Neural progenitor cell (in vitro differentiated cells): ENCODE results near the gene ING3. TPM values are rescaled to one million over a fixed set of nuclear protein-coding genes. Genes with fewer than 3 reads are reported as not detected.

Experiments used
- DNase-seq: peaks from one replicate; pipeline ENCODE4 v3.0.0-alpha.2; 2016; ENCODE audit warnings: low spot score
- H2AFZ ChIP-seq: fragments of 200-600 bp; sonication (generic); replicated peaks from 2 replicates; pipeline ENCODE4 v1.6.1; 2016; ENCODE audit warnings: antibody characterized with exemption
- H3F3A ChIP-seq: fragments of 200-600 bp; sonication (generic); 2 replicates; pipeline ENCODE4 v1.6.1; 2016; ENCODE audit warnings: antibody characterized with exemption, low read depth
- H3K27ac ChIP-seq: fragments of 200-600 bp; sonication (generic); 2 replicates; pipeline ENCODE4 v1.5.1; 2016; ENCODE audit warnings: mild to moderate bottlenecking
- H3K27me3 ChIP-seq: fragments of 200-600 bp; sonication (generic); 2 replicates; pipeline ENCODE4 v1.6.1; 2016; ENCODE audit warnings: mild to moderate bottlenecking, moderate library complexity
- H3K36me3 ChIP-seq: fragments of 200-600 bp; sonication (generic); 2 replicates; pipeline ENCODE4 v1.5.1; 2016
- H3K4me1 ChIP-seq: fragments of 200-600 bp; sonication (generic); 2 replicates; pipeline ENCODE4 v1.6.1; 2016; ENCODE audit warnings: mixed run types
- H3K4me2 ChIP-seq: fragments of 200-600 bp; sonication (generic); 2 replicates; pipeline ENCODE4 v1.6.1; 2016
- H3K4me3 ChIP-seq: fragments of 200-600 bp; sonication (generic); 2 replicates; pipeline ENCODE4 v1.5.1; 2016
- H3K79me2 ChIP-seq: fragments of 200-600 bp; sonication (generic); 2 replicates; pipeline ENCODE4 v1.6.1; 2016; ENCODE audit warnings: low read depth
- H3K9ac ChIP-seq: fragments of 200-600 bp; sonication (generic); 2 replicates; pipeline ENCODE4 v1.6.1; 2016
- H3K9me3 ChIP-seq: fragments of 200-600 bp; sonication (generic); 2 replicates; pipeline ENCODE4 v1.5.1; 2016; ENCODE audit warnings: low read depth
- H4K20me1 ChIP-seq: fragments of 200-600 bp; sonication (generic); 2 replicates; pipeline ENCODE4 v1.6.1; 2016; ENCODE audit warnings: low read depth
- H3K27ac Mint-ChIP-seq: 3 replicates; pipeline ENCODE4 v1.8.0; 2021; ENCODE audit warnings: mixed read lengths
- H3K27me3 Mint-ChIP-seq: 2 replicates; pipeline ENCODE4 v1.8.0; 2022; ENCODE audit warnings: low read depth, mild to moderate bottlenecking, inconsistent platforms, moderate library complexity, mixed read lengths; ENCODE audit not compliant: insufficient read depth
- H3K36me3 Mint-ChIP-seq: 3 replicates; pipeline ENCODE4 v1.8.0; 2021; ENCODE audit warnings: mixed read lengths
- H3K4me1 Mint-ChIP-seq: 3 replicates; pipeline ENCODE4 v1.8.0; 2021; ENCODE audit warnings: mixed read lengths
- H3K4me3 Mint-ChIP-seq: 3 replicates; pipeline ENCODE4 v1.8.0; 2021; ENCODE audit warnings: mild to moderate bottlenecking, moderate library complexity, mixed read lengths
- H3K9me3 Mint-ChIP-seq: 3 replicates; pipeline ENCODE4 v1.8.0; 2020; ENCODE audit warnings: mixed read lengths
- EZH2 ChIP-seq: fragments of 200-600 bp; sonication (generic); IDR thresholded peaks from 2 replicates; pipeline ENCODE4 v1.6.1; 2017; ENCODE audit warnings: antibody characterized with exemption, mild to moderate bottlenecking, moderate library complexity
- EZH2phosphoT487 ChIP-seq: fragments of 200-600 bp; sonication (generic); IDR thresholded peaks from 2 replicates; pipeline ENCODE4 v1.6.1; 2017; ENCODE audit warnings: antibody characterized with exemption
- total RNA-seq: library from RNA; depleted of rRNA; stranded (reverse); fragments of >200 nt; gene quantifications from 2 replicates; pipeline ENCODE4 v1.2.3, GENCODE V29; 2015; ENCODE audit warnings: low replicate concordance
- TF ChIP-seq, protein P1 (sequence below): fragments of 200-600 bp; sonication (generic); IDR thresholded peaks from 2 replicates; pipeline ENCODE4 v1.5.1; 2017; ENCODE audit warnings: antibody characterized with exemption, mild to moderate bottlenecking

Gene ING3
- total RNA-seq, 1 donor from 2014 or later = 32.0 TPM

DNA sequence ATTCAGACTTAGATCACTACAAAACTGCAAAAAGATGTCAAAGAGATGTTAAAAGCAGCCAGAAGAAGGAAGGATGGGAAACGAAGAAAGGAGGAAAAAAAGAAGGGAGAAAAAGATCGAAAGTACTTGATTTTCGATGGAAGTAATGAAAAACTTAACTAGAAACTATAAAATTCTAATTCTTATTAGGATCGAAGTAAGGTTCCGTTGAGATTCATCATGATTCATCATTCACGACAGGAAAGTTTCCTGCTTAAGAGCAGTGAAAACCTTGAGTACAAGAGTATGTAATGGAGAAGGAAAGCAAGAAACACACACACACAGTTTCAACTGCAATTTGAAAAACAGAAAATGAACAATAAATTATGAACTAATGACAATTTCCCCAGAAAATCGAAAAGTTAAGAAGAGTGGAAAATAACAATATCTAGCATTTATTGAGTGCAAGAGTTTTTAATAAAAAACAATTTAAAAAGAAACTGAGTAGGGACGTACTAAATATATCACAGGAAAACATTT is 1.1 kb upstream of the ING3 start:
- Histone ChIP-seq H3K9ac (peak overlapping the region; percentile 86), H2AFZ (peak overlapping the region; percentile 99), H3K36me3 (peaks cover 9% of the 10 kb centered on the region), H3K9me3 (no peaks in the 10 kb centered on the region), H3F3A (no peaks in the 10 kb centered on the region), H4K20me1 (peaks cover 10% of the 10 kb centered on the region), H3K79me2 (peaks cover 36% of the 10 kb centered on the region), H3K27me3 (no peaks in the 10 kb centered on the region), H3K27ac (no peak overlapping the region), H3K4me1 (peaks cover 9% of the 10 kb centered on the region), H3K4me2 (peak overlapping the region; percentile 85), H3K4me3 (peak overlapping the region; percentile 85)
- Mint-ChIP-seq H3K4me1 (peaks cover 15% of the 10 kb centered on the region), H3K4me3 (peak overlapping the region; percentile 92), H3K9me3 (no peaks in the 10 kb centered on the region), H3K36me3 (peaks cover 4% of the 10 kb centered on the region), H3K27ac (no peak overlapping the region), H3K27me3 (no peaks in the 10 kb centered on the region)
- DNase-seq = no peak
- TF ChIP-seq, protein P1, sequence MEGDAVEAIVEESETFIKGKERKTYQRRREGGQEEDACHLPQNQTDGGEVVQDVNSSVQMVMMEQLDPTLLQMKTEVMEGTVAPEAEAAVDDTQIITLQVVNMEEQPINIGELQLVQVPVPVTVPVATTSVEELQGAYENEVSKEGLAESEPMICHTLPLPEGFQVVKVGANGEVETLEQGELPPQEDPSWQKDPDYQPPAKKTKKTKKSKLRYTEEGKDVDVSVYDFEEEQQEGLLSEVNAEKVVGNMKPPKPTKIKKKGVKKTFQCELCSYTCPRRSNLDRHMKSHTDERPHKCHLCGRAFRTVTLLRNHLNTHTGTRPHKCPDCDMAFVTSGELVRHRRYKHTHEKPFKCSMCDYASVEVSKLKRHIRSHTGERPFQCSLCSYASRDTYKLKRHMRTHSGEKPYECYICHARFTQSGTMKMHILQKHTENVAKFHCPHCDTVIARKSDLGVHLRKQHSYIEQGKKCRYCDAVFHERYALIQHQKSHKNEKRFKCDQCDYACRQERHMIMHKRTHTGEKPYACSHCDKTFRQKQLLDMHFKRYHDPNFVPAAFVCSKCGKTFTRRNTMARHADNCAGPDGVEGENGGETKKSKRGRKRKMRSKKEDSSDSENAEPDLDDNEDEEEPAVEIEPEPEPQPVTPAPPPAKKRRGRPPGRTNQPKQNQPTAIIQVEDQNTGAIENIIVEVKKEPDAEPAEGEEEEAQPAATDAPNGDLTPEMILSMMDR = no peak
- TF ChIP-seq EZH2phosphoT487 = no peak
- TF ChIP-seq EZH2 = no peak

DNA sequence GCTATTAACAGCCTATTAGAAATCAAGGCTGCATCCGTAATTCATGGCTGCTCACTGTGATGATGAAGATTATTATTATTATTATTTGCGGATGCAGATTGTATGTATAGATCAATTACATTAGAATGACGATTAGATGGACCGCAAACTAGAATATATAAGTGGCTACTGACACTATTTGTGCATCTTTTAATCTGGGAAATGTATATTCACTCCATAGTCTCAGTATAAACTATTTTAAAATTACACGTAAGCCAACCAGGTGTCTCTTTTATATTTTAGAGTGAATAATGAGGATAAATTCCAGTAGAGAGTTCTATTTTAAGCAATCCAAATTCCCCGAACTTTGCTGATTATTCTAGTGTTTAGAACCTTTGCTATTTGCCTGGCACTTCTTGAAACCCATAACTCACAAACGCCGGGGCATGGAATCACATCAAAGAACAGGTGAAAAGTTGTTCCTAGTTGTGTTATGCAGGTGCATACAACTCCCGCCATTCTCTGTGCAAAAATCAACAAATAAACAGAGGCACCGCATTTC is 509 bp upstream of the ING3 start:
- no peak for DNase-seq
- Histone ChIP-seq H3K9me3 (no peaks in the 10 kb centered on the region), H3K79me2 (peaks cover 36% of the 10 kb centered on the region), H3K36me3 (peaks cover 9% of the 10 kb centered on the region), H3K4me3 (peak overlapping the region; percentile 85), H2AFZ (peak overlapping the region; percentile 99), H3K9ac (peak overlapping the region; percentile 86), H3K4me1 (peaks cover 9% of the 10 kb centered on the region), H4K20me1 (peaks cover 10% of the 10 kb centered on the region), H3K27ac (no peak overlapping the region), H3F3A (no peaks in the 10 kb centered on the region), H3K27me3 (no peaks in the 10 kb centered on the region), H3K4me2 (peak overlapping the region; percentile 85)
- Mint-ChIP-seq H3K27ac (peak overlapping the region; percentile 99), H3K36me3 (peaks cover 7% of the 10 kb centered on the region), H3K9me3 (no peaks in the 10 kb centered on the region), H3K4me3 (peak overlapping the region; percentile 92), H3K27me3 (no peaks in the 10 kb centered on the region), H3K4me1 (peaks cover 15% of the 10 kb centered on the region)
- TF ChIP-seq EZH2 (no peak), EZH2phosphoT487 (no peak)
- TF ChIP-seq, protein P1 = no peak

DNA sequence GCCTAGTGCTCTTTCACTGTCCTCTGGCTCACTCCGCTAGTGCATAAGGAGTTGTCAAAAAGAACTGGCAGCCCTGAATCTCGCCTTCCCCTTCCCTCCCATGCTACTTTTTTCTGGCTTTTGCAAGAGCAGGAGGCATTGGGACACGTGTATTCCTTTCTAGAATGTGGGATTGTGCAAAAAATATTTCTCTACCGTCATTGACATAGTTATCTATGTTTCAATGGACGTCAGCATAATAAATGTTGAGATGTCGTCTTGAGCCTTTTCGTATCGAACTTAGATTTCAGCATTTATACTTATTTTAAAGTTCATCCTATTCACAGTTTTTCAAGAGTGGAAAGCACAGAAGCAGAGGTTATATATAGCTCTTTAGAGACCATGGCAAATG is 727 bp downstream of the ING3 start:
- no peaks in the 10 kb centered on the region for H3K9me3 ChIP-seq
- Mint-ChIP-seq H3K36me3 (peaks cover 12% of the 10 kb centered on the region), H3K4me1 (peaks cover 15% of the 10 kb centered on the region), H3K27ac (peak overlapping the region; percentile 99), H3K9me3 (no peaks in the 10 kb centered on the region), H3K4me3 (peak overlapping the region; percentile 92), H3K27me3 (no peaks in the 10 kb centered on the region)
- TF ChIP-seq, protein P1 = no peak
- TF ChIP-seq EZH2phosphoT487 = no peak
- TF ChIP-seq EZH2 = no peak
- peaks cover 18% of the 10 kb centered on the region for H3K36me3 ChIP-seq
- DNase-seq = no peak
- H3K4me2 ChIP-seq = peak overlapping the region; percentile 97
- H3K9ac ChIP-seq = peak overlapping the region; percentile 100
- no peaks in the 10 kb centered on the region for H3K27me3 ChIP-seq
- H3K4me3 ChIP-seq = peak overlapping the region; percentile 85
- peaks cover 10% of the 10 kb centered on the region for H4K20me1 ChIP-seq
- peaks cover 36% of the 10 kb centered on the region for H3K79me2 ChIP-seq
- H3K4me1 ChIP-seq = peaks cover 9% of the 10 kb centered on the region
- H3K27ac ChIP-seq = no peak overlapping the region
- peak overlapping the region; percentile 87 for H2AFZ ChIP-seq
- H3F3A ChIP-seq = no peaks in the 10 kb centered on the region
